ENCODE data around the gene TMEM169.

DNA sequence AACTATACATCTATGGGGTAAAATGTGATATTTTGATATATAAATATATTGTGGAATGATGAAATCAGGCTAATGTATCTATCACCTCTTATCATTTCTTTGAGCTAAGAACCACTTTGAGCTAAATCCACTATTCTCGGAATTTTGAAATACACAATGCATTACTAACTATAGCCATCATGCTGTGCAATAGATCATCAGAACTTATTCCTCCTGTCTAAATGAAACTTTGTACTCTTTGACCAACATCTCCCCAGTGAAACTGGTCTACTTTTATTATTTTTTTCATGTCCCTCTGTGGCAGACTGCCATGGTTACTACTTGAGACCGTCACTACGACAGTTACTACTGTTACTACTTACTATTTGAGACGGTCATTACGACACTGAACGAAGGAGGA, 11.5 kb upstream of the TMEM169 start:
- TF ChIP-seq EP300 (conservative IDR thresholded peaks at IDR 0.05; ENCODE audit: poor library complexity, severe bottlenecking) (no peak), EZH2 (IDR thresholded peaks at IDR 0.05; ENCODE audit: borderline replicate concordance, insufficient read depth, low read length, poor library complexity, severe bottlenecking) (no peak), TAF1 (IDR thresholded peaks at IDR 0.05; ENCODE audit: low read depth) (no peak)
- TF ChIP-seq, protein P1, sequence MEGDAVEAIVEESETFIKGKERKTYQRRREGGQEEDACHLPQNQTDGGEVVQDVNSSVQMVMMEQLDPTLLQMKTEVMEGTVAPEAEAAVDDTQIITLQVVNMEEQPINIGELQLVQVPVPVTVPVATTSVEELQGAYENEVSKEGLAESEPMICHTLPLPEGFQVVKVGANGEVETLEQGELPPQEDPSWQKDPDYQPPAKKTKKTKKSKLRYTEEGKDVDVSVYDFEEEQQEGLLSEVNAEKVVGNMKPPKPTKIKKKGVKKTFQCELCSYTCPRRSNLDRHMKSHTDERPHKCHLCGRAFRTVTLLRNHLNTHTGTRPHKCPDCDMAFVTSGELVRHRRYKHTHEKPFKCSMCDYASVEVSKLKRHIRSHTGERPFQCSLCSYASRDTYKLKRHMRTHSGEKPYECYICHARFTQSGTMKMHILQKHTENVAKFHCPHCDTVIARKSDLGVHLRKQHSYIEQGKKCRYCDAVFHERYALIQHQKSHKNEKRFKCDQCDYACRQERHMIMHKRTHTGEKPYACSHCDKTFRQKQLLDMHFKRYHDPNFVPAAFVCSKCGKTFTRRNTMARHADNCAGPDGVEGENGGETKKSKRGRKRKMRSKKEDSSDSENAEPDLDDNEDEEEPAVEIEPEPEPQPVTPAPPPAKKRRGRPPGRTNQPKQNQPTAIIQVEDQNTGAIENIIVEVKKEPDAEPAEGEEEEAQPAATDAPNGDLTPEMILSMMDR (IDR thresholded peaks at IDR 0.05; ENCODE audit: poor library complexity, severe bottlenecking): no peak

Measured in neural cell (in vitro differentiated cells).